ENCODE measurements around the gene POLRMT. TPM values are rescaled to one million over a fixed set of nuclear protein-coding genes. Genes with fewer than 3 reads are reported as not detected.
"Not testable (repeated sequence)": the region's sequence is repeated elsewhere in the genome, so short reads cannot be mapped to it uniquely, and the experiment has no call there.

POLRMT gene
- total and polyA plus RNA-seq, 12 donors: 26.3 to 371 (median 43.8) TPM

DNA sequence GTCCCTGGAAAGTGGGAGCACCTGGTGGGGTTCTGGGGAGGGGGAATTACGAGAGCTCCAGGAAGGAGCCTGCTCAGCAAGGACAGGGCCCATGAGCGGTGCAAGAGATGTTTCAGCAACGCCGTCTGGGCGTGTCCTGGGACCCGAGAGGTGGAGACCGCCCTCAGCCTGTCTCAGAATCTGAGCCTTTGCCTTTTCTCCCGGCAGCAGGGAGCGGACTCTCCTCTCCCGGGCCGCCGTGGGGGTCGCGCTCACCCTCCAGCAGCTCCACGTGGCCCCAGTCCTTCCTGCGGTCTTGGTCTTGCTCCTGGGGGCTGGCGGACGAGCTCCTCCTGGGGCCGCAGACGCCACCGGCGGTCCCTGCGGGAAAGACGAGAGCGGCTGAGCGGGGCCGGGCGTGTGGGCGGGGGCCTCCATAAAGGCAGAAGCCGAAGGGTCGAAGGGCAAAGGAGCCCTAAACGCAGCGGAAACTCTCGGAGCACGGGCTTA is 714 bp downstream of the POLRMT start:
- intact Hi-C loops (cut with DNase I): no loop called here
- H3K9me3 ChIP-seq (replicated peaks in 1 of 3): no peaks in the 10 kb centered on the region
- WGBS, 4 donors: 0 to 4% (median 2%) methylated on average over 16 to 35 of the region's 35 CpGs
- H3K4me3 ChIP-seq: peak overlapping the region; percentile 54 to 90 (median 62)
- no peaks in the 10 kb centered on the region for H3K27me3 ChIP-seq
- H3K36me3 ChIP-seq (replicated peaks in 1 of 2): peaks cover 0 to 18% of the 10 kb centered on the region in 2 donors
- peak in 1 of 2 donors; percentile 68 for TF ChIP-seq POLR2A (IDR thresholded peaks at IDR 0.05)
- TF ChIP-seq, protein P1, sequence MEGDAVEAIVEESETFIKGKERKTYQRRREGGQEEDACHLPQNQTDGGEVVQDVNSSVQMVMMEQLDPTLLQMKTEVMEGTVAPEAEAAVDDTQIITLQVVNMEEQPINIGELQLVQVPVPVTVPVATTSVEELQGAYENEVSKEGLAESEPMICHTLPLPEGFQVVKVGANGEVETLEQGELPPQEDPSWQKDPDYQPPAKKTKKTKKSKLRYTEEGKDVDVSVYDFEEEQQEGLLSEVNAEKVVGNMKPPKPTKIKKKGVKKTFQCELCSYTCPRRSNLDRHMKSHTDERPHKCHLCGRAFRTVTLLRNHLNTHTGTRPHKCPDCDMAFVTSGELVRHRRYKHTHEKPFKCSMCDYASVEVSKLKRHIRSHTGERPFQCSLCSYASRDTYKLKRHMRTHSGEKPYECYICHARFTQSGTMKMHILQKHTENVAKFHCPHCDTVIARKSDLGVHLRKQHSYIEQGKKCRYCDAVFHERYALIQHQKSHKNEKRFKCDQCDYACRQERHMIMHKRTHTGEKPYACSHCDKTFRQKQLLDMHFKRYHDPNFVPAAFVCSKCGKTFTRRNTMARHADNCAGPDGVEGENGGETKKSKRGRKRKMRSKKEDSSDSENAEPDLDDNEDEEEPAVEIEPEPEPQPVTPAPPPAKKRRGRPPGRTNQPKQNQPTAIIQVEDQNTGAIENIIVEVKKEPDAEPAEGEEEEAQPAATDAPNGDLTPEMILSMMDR (IDR thresholded peaks at IDR 0.05): no peak
- H3K4me1 ChIP-seq (replicated peaks in 1 of 2): peaks cover 9 to 22% of the 10 kb centered on the region in 2 donors
- DNase-seq: peak in 6 of 7 donors; percentile 61 to 80 (median 75)
- H3K27ac ChIP-seq: peak overlapping the region; percentile 55 to 87 (median 79)

DNA sequence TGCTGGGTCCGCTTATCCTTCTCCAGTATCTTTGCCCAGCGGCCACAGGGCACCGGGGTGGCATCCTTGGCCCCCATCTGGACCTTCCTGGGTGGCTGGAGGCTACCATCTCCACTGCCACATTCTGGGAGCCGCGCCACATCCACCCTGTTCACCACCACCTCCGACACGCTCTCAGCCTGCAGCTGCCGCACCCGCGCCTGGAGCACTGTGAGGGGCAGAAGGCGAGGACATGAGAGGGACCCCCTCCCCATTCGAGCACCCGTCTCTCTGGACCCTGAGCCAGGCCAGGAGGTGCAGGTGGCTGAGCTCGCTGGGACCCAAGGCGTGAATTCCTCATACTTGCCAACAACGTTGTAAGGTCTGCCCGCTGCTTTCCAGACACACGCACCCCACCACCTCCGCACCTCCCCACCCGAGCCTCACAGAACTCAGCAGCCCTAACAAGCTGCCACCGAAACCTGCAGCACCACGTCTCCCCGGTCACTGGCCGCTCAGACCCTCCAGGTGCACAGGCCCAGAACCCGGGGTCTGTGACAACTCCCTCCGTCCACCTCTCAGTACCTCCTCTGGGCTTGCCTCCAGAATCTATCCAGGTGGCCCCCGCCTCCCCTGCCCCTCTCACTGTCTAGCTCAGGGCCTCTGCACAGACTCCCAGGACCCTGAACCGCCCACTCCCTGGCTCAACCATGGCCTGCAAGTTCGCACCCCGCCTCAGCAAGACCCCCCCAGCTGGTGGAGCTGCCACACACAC is 3.2 kb downstream of the POLRMT start:
- 91 to 95% (median 93%) methylated on average over 28 to 30 of the region's 30 CpGs for WGBS, 4 donors
- peaks cover 0 to 18% of the 10 kb centered on the region in 2 donors for H3K36me3 ChIP-seq (replicated peaks in 1 of 2)
- peaks cover 9 to 22% of the 10 kb centered on the region in 2 donors for H3K4me1 ChIP-seq (replicated peaks in 1 of 2)
- no peaks in the 10 kb centered on the region for H3K9me3 ChIP-seq (replicated peaks in 1 of 3)
- H3K4me3 ChIP-seq: no peak overlapping the region
- intact Hi-C loops (cut with DNase I): no loop called here
- no peak overlapping the region for H3K27ac ChIP-seq
- TF ChIP-seq, protein P1 (IDR thresholded peaks at IDR 0.05): no peak
- no peak for TF ChIP-seq POLR2A (IDR thresholded peaks at IDR 0.05)
- no peak for DNase-seq
- no peaks in the 10 kb centered on the region for H3K27me3 ChIP-seq

DNA sequence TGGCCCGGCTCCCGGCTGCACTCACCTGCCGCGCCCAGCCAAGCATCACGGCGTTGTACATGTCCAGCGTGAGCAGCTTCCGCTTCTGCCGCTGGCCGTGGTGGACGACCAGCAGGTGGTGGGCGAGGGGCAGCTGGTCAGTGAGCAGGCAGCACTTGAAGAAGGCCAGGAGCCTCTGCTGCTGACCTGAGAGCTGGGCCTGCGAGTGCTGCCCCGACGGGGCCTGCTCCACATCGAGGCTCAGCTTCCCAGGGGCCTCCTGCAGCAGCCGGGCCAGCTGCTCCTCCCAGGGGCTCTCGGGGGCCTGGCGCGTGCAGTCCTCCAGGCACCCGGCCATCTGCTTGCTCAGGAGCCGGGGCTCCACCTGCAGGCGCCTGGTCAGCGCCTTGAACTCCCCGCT is 3.8 kb downstream of the POLRMT start:
- H3K27me3 ChIP-seq; H3K4me3 ChIP-seq; H3K9me3 ChIP-seq (replicated peaks in 1 of 3); intact Hi-C loops (cut with DNase I); H3K27ac ChIP-seq: not testable (repeated sequence)
- peaks cover 0 to 23% of the 10 kb centered on the region in 2 donors for H3K36me3 ChIP-seq (replicated peaks in 1 of 2)
- 71 to 86% (median 78%) methylated on average over 10 to 25 of the region's 25 CpGs for WGBS, 4 donors
- H3K4me1 ChIP-seq (replicated peaks in 1 of 2): peaks cover 9 to 21% of the 10 kb centered on the region in 2 donors
- peak in 1 of 7 donors; percentile 65 for DNase-seq

DNA sequence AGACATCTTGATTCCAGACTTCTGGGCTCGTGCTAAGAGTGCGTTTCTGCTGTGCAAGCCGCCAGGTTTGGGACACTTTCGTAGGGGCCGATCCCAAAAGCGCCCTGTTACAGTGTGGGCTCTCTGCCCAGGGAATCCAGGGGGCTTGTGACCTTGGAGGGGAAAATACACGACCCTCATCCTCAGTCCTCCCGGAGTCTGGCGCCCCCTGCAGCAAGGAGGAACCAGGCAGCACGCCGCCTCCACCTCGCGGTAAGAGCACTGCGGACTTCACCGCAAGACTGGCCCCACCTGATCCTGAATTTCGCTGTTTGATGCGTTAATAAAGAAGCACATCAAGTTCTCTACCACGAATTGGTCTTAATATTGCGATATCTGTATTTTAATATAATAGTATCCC is 5.2 kb downstream of the POLRMT start:
- Histone ChIP-seq H3K27me3 (no peaks in the 10 kb centered on the region), H3K27ac (no peak overlapping the region), H3K9me3 (replicated peaks in 1 of 3) (no peaks in the 10 kb centered on the region), H3K4me3 (no peak overlapping the region), H3K36me3 (replicated peaks in 1 of 2) (peaks cover 0 to 31% of the 10 kb centered on the region in 2 donors), H3K4me1 (replicated peaks in 1 of 2) (peaks cover 9 to 13% of the 10 kb centered on the region in 2 donors)
- intact Hi-C loops (cut with DNase I): no loop called here
- WGBS, 4 donors: 81 to 92% (median 88%) methylated on average over 13 to 19 of the region's 19 CpGs
- DNase-seq: no peak
- TF ChIP-seq, protein P1 (IDR thresholded peaks at IDR 0.05): peak in 4 of 6 experiments; percentile 16 to 31 (median 22)
- TF ChIP-seq POLR2A (IDR thresholded peaks at IDR 0.05): no peak

DNA sequence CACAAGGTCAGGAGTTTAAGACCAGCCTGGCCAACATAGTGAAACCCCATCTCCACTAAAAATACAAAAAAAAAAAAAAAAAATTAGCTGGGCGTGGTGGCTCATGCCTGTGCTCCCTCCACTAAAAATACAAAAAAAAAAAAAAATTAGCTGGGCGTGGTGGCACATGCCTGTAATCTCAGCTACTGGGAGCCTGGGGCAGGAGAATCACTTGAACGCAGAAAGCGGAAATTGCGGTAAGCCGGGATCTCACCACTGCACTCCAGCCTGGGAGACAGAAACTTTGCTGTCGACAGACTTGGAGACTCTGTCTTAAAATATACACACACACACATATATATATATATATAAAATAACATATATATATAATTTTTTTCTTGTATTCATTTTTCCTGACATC is 6.8 kb downstream of the POLRMT start:
- H3K4me1 ChIP-seq (replicated peaks in 1 of 2); H3K9me3 ChIP-seq (replicated peaks in 1 of 3); H3K27ac ChIP-seq; DNase-seq; H3K27me3 ChIP-seq; H3K4me3 ChIP-seq; intact Hi-C loops (cut with DNase I): not testable (repeated sequence)
- WGBS, 4 donors: 92 to 96% (median 95%) methylated on average over 7 of the region's 7 CpGs
- H3K36me3 ChIP-seq (replicated peaks in 1 of 2): peaks cover 0 to 47% of the 10 kb centered on the region in 2 donors

Measured in adrenal gland (tissue), 12 donors.